Adipose tissue (tissue), 3 donors: ENCODE measurements around the gene IL17C. TPM values are rescaled to one million over a fixed set of nuclear protein-coding genes. Genes with fewer than 3 reads are reported as not detected.
"Not testable (repeated sequence)": the region's sequence is repeated elsewhere in the genome, so short reads cannot be mapped to it uniquely, and the experiment has no call there.

Experiments
- H3K27ac ChIP-seq: one replicate; pipeline ENCODE4 v1.5.1; 2013; ENCODE audit warnings: low read depth, low read length
- WGBS, 3 donors: extraction: QIAGEN DNeasy Blood & Tissue Kit; methylation state at CpG; one replicate each; pipeline ENCODE4 v1.1.7; 2013; 5-methylcytosine and 5-hydroxymethylcytosine counted together
- polyA plus RNA-seq, 3 donors: library from polyadenylated mRNA; stranded (reverse); fragments of 200-250 nt; gene quantifications; one replicate each; pipeline ENCODE4 v1.2.3, GENCODE V29; 2013
- donor health status: healthy with polysubstance abuse.
- donor health status: Bipolar disorder and iron deficiency.
- donor health status: healthy.

Gene IL17C
- polyA plus RNA-seq, 3 donors, result not detected

GRCh38 chr16:88606148-88606757, 32.1 kb upstream of the IL17C start:
- no peak overlapping the region for H3K27ac ChIP-seq
- WGBS, 3 donors, result 78 to 89% (median 84%) methylated on average over 17 of the region's 17 CpGs

- H3K27ac ChIP-seq, result no peak overlapping the region
- 89 to 91% (median 89%) methylated on average over 6 of the region's 6 CpGs for WGBS, 3 donors
These were observed 30.3 kb upstream of the IL17C start for GRCh38 chr16:88608076-88608475.

- H3K27ac ChIP-seq, result not testable (repeated sequence)
- WGBS, 3 donors, result 93 to 96% (median 94%) methylated on average over 8 of the region's 8 CpGs
These were observed 28.9 kb upstream of the IL17C start for GRCh38 chr16:88609426-88609825.

- H3K27ac ChIP-seq, result no peak overlapping the region
- WGBS, 3 donors, result 89 to 94% (median 90%) methylated on average over 6 of the region's 6 CpGs
These were observed 28.3 kb upstream of the IL17C start for GRCh38 chr16:88610080-88610479.

GRCh38 chr16:88610909-88611812, 27.2 kb upstream of the IL17C start:
- no peak overlapping the region for H3K27ac ChIP-seq
- WGBS, 3 donors, result 88 to 90% (median 89%) methylated on average over 49 of the region's 49 CpGs

- no peak overlapping the region for H3K27ac ChIP-seq
- 87 to 95% (median 88%) methylated on average over 10 of the region's 10 CpGs for WGBS, 3 donors
These were observed 25.1 kb upstream of the IL17C start for GRCh38 chr16:88613293-88613692.

- H3K27ac ChIP-seq, result no peak overlapping the region
- 58 to 85% (median 82%) methylated on average over 19 of the region's 19 CpGs for WGBS, 3 donors
These were observed 24.2 kb upstream of the IL17C start for GRCh38 chr16:88613911-88614817.

- 54 to 92% (median 90%) methylated on average over 19 of the region's 19 CpGs for WGBS, 3 donors
- H3K27ac ChIP-seq, result no peak overlapping the region
These were observed 23.4 kb upstream of the IL17C start for GRCh38 chr16:88614818-88615580.

GRCh38 chr16:88616320-88616719, 22.1 kb upstream of the IL17C start:
- no peak overlapping the region for H3K27ac ChIP-seq
- WGBS, 3 donors, result 34 to 82% (median 72%) methylated on average over 13 of the region's 13 CpGs

- H3K27ac ChIP-seq, result no peak overlapping the region
- WGBS, 3 donors, result 68 to 95% (median 86%) methylated on average over 12 of the region's 12 CpGs
These were observed 21.6 kb upstream of the IL17C start for GRCh38 chr16:88616736-88617135.

GRCh38 chr16:88617268-88618031, 20.9 kb upstream of the IL17C start:
- no peak overlapping the region for H3K27ac ChIP-seq
- 78 to 93% (median 91%) methylated on average over 20 of the region's 20 CpGs for WGBS, 3 donors

GRCh38 chr16:88618182-88618955, 20.0 kb upstream of the IL17C start:
- no peak overlapping the region for H3K27ac ChIP-seq
- 66 to 81% (median 74%) methylated on average over 20 of the region's 20 CpGs for WGBS, 3 donors

- 88 to 94% (median 88%) methylated on average over 18 to 19 of the region's 19 CpGs for WGBS, 3 donors
- H3K27ac ChIP-seq, result no peak overlapping the region
These were observed 19.3 kb upstream of the IL17C start for GRCh38 chr16:88618956-88619667.

GRCh38 chr16:88619859-88620815, 18.2 kb upstream of the IL17C start:
- H3K27ac ChIP-seq, result no peak overlapping the region
- WGBS, 3 donors, result 89 to 94% (median 90%) methylated on average over 14 of the region's 14 CpGs

- no peak overlapping the region for H3K27ac ChIP-seq
- WGBS, 3 donors, result 88 to 93% (median 89%) methylated on average over 19 of the region's 19 CpGs
These were observed 16.2 kb upstream of the IL17C start for GRCh38 chr16:88622125-88622524.
